K562 (cell line): Measurements from ENCODE around the gene SLC2A8. TPM values are rescaled to one million over a fixed set of nuclear protein-coding genes. Genes with fewer than 3 reads are reported as not detected.

Experiments
- ARHGAP35 ChIP-seq: fragments of 450-650 bp; IDR thresholded peaks from 2 replicates; pipeline ENCODE4 v1.6.1; 2018; ENCODE audit not compliant: partially characterized antibody
- ARID2 ChIP-seq: fragments of 450-650 bp; IDR thresholded peaks from 2 replicates; pipeline ENCODE4 v1.6.1; 2017; ENCODE audit warnings: antibody characterized with exemption, mild to moderate bottlenecking
- HCFC1 ChIP-seq: IDR thresholded peaks from 2 replicates; pipeline ENCODE4 v1.6.1; 2012; ENCODE audit warnings: low read depth, low read length, improper control_type of control experiment
- HDAC2 ChIP-seq: fragments of 450-650 bp; IDR thresholded peaks from 2 replicates; pipeline ENCODE4 v1.6.1; 2016; ENCODE audit warnings: mild to moderate bottlenecking
- IFI16 ChIP-seq: fragments of 250-450 bp; sonication (Bioruptor Pico); IDR thresholded peaks from 2 replicates; pipeline ENCODE4 v2.1.2; 2022; ENCODE audit warnings: mild to moderate bottlenecking, inconsistent platforms
- KAT8 ChIP-seq: fragments of 450-650 bp; IDR thresholded peaks from 2 replicates; pipeline ENCODE4 v1.6.1; 2016; ENCODE audit warnings: low read depth, mild to moderate bottlenecking
- NRF1 ChIP-seq, 2 experiments: fragments of 450-650 bp; IDR thresholded peaks in 1 of 2; conservative IDR thresholded peaks in 1 of 2; 2 replicates each; pipeline ENCODE4 v1.6.1; 2014; ENCODE audit warnings: mild to moderate bottlenecking in 2 of 2
- PHB ChIP-seq: fragments of 250-450 bp; sonication (Bioruptor Pico); IDR thresholded peaks from 2 replicates; pipeline ENCODE4 v1.5.0; 2021
- PRMT5 ChIP-seq: sonication (generic); formaldehyde crosslinking; IDR thresholded peaks from 2 replicates; pipeline ENCODE4 v1.5.0; 2020; ENCODE audit warnings: missing genetic modification reagents
- SMAD3 ChIP-seq: fragments of 450-650 bp; formaldehyde crosslinking; conservative IDR thresholded peaks from 2 replicates; pipeline ENCODE4 v1.4.0; 2020; ENCODE audit warnings: mild to moderate bottlenecking
- ZNF707 ChIP-seq: fragments of 250-450 bp; sonication (Bioruptor Pico); conservative IDR thresholded peaks from 2 replicates; pipeline ENCODE4 v1.8.0; 2022; ENCODE audit warnings: inconsistent platforms, mild to moderate bottlenecking, moderate library complexity
- ZNF75A ChIP-seq: fragments of 450-650 bp; formaldehyde crosslinking; IDR thresholded peaks from 2 replicates; pipeline ENCODE4 v1.4.0; 2020; ENCODE audit warnings: mild to moderate bottlenecking
- ZSCAN29 ChIP-seq: fragments of 450-650 bp; IDR thresholded peaks from 2 replicates; pipeline ENCODE4 v1.6.1; 2017
- polyA plus RNA-seq, 8 experiments: library from polyadenylated mRNA; depleted of rRNA in 4 of 8; stranded (reverse) in 5 of 8; unstranded in 3 of 8; fragments of >200 nt; fragmentation: Nextera tagmentation in 2 of 8; fragmentation: Illumina TruSeq in 1 of 8; extraction: Ambion mirVana in 2 of 8; extraction: Trizol in 1 of 8; gene quantifications; 2 replicates each; pipeline versions ENCODE4 v1.2.1 to v1.2.3, GENCODE V29; 2011 to 2014; ENCODE audit warnings: inconsistent platforms in 1 of 8, missing spikeins in 1 of 8
- total RNA-seq, 7 experiments: library from RNA; depleted of rRNA in 6 of 7; stranded (reverse); fragments of >200 nt in 6 of 7; fragmentation: Illumina TruSeq in 2 of 7; extraction: Trizol in 2 of 7; gene quantifications; 2 replicates each; pipeline versions ENCODE4 v1.2.1 to v1.2.3, GENCODE V29; 2011 to 2021; ENCODE audit warnings: low replicate concordance in 1 of 7
- TF ChIP-seq, protein P1 (sequence below): fragments of 450-650 bp; IDR thresholded peaks from 2 replicates; pipeline ENCODE4 v1.6.1; 2016; ENCODE audit warnings: mild to moderate bottlenecking
- TF ChIP-seq, protein P2 (sequence below): fragments of 250-450 bp; sonication (Bioruptor Pico); IDR thresholded peaks from 2 replicates; pipeline ENCODE4 v1.5.0; 2020; ENCODE audit warnings: mild to moderate bottlenecking
- TF ChIP-seq, protein P3 (sequence below): fragments of 250-450 bp; sonication (Bioruptor Pico); IDR thresholded peaks from 2 replicates; pipeline ENCODE4 v1.4.0; 2020; ENCODE audit warnings: borderline replicate concordance
- TF ChIP-seq, protein P4 (sequence below), 2 experiments: fragments of 150-350 bp in 1 of 2; IDR thresholded peaks; 2 replicates each; pipeline ENCODE4 v1.6.1; 2012 to 2016; ENCODE audit warnings: low read depth in 2 of 2, low read length in 2 of 2, mild to moderate bottlenecking in 1 of 2, moderate library complexity in 1 of 2

The SLC2A8 gene
- total and polyA plus RNA-seq, 9 of the 15 experiments (the other 6 are each of a cell fraction or from before 2014, with no cell fraction given), result 0.13 to 12.9 (median 5.2) TPM

- TF ChIP-seq, protein P1, sequence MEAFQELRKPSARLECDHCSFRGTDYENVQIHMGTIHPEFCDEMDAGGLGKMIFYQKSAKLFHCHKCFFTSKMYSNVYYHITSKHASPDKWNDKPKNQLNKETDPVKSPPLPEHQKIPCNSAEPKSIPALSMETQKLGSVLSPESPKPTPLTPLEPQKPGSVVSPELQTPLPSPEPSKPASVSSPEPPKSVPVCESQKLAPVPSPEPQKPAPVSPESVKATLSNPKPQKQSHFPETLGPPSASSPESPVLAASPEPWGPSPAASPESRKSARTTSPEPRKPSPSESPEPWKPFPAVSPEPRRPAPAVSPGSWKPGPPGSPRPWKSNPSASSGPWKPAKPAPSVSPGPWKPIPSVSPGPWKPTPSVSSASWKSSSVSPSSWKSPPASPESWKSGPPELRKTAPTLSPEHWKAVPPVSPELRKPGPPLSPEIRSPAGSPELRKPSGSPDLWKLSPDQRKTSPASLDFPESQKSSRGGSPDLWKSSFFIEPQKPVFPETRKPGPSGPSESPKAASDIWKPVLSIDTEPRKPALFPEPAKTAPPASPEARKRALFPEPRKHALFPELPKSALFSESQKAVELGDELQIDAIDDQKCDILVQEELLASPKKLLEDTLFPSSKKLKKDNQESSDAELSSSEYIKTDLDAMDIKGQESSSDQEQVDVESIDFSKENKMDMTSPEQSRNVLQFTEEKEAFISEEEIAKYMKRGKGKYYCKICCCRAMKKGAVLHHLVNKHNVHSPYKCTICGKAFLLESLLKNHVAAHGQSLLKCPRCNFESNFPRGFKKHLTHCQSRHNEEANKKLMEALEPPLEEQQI, result no peak
- TF ChIP-seq ZNF75A (CRISPR knock-in tag), result no peak
- TF ChIP-seq PHB, result no peak
- no peak for TF ChIP-seq ZNF707
- TF ChIP-seq, protein P2, sequence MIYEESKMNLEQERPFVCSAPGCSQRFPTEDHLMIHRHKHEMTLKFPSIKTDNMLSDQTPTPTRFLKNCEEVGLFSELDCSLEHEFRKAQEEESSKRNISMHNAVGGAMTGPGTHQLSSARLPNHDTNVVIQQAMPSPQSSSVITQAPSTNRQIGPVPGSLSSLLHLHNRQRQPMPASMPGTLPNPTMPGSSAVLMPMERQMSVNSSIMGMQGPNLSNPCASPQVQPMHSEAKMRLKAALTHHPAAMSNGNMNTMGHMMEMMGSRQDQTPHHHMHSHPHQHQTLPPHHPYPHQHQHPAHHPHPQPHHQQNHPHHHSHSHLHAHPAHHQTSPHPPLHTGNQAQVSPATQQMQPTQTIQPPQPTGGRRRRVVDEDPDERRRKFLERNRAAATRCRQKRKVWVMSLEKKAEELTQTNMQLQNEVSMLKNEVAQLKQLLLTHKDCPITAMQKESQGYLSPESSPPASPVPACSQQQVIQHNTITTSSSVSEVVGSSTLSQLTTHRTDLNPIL (CRISPR knock-in tag), result no peak
- TF ChIP-seq PRMT5 (CRISPR knock-in tag), result no peak
- no peak for TF ChIP-seq ZSCAN29
- TF ChIP-seq SMAD3 (CRISPR knock-in tag), result no peak
- TF ChIP-seq, protein P3, sequence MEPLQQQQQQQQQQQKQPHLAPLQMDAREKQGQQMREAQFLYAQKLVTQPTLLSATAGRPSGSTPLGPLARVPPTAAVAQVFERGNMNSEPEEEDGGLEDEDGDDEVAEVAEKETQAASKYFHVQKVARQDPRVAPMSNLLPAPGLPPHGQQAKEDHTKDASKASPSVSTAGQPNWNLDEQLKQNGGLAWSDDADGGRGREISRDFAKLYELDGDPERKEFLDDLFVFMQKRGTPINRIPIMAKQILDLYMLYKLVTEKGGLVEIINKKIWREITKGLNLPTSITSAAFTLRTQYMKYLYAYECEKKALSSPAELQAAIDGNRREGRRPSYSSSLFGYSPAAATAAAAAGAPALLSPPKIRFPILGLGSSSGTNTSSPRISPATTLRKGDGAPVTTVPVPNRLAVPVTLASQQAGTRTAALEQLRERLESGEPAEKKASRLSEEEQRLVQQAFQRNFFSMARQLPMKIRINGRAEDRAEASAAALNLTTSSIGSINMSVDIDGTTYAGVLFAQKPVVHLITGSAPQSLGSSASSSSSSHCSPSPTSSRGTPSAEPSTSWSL (CRISPR knock-in tag), result no peak
- TF ChIP-seq ARID2, result no peak
- no peak for TF ChIP-seq HCFC1
- TF ChIP-seq, protein P4, sequence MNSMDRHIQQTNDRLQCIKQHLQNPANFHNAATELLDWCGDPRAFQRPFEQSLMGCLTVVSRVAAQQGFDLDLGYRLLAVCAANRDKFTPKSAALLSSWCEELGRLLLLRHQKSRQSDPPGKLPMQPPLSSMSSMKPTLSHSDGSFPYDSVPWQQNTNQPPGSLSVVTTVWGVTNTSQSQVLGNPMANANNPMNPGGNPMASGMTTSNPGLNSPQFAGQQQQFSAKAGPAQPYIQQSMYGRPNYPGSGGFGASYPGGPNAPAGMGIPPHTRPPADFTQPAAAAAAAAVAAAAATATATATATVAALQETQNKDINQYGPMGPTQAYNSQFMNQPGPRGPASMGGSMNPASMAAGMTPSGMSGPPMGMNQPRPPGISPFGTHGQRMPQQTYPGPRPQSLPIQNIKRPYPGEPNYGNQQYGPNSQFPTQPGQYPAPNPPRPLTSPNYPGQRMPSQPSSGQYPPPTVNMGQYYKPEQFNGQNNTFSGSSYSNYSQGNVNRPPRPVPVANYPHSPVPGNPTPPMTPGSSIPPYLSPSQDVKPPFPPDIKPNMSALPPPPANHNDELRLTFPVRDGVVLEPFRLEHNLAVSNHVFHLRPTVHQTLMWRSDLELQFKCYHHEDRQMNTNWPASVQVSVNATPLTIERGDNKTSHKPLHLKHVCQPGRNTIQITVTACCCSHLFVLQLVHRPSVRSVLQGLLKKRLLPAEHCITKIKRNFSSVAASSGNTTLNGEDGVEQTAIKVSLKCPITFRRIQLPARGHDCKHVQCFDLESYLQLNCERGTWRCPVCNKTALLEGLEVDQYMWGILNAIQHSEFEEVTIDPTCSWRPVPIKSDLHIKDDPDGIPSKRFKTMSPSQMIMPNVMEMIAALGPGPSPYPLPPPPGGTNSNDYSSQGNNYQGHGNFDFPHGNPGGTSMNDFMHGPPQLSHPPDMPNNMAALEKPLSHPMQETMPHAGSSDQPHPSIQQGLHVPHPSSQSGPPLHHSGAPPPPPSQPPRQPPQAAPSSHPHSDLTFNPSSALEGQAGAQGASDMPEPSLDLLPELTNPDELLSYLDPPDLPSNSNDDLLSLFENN (IDR thresholded peaks at IDR 0.05; ENCODE audit: low read depth in 2 of 2, low read length in 2 of 2), result no peak
- TF ChIP-seq KAT8, result no peak
- no peak for TF ChIP-seq HDAC2
- no peak for TF ChIP-seq ARHGAP35
- no peak for TF ChIP-seq IFI16 (CRISPR knock-in tag)
- TF ChIP-seq NRF1 (conservative IDR thresholded peaks at IDR 0.05 in 1 of 2, IDR thresholded peaks at IDR 0.05 in 1 of 2), result no peak
Observed at GRCh38 chr9:127388037-127388855, 8.7 kb upstream of the SLC2A8 start (continued).
